SK-N-SH (cell line): Measurements from ENCODE around the gene IMPACT. TPM values are rescaled to one million over a fixed set of nuclear protein-coding genes. Genes with fewer than 3 reads are reported as not detected.

Experiments used
- CTCF ChIA-PET: fragments of 300-600, 350-600 bp; formaldehyde crosslinking; extraction: SDS; loops from one replicate; lab custom pipeline; 2021; lab: Yijun Ruan, JAX
- POLR2A ChIA-PET: fragments of 350-600 bp; sonication (Branson Sonifier 250); formaldehyde crosslinking; extraction: SDS; loops from one replicate; lab custom pipeline; 2020; ENCODE audit warnings: antibody characterized with exemption, inconsistent platforms; lab: Yijun Ruan, JAX
- DNase-seq: peaks from one replicate; pipeline ENCODE4 v3.0.0; 2012
- H2AFZ ChIP-seq: fragments of 200-600 bp; sonication (generic); 2 replicates; pipeline ENCODE4 v1.8.1; 2016; ENCODE audit warnings: antibody characterized with exemption, mild to moderate bottlenecking, low read depth
- H3F3A ChIP-seq: fragments of 200-600 bp; sonication (generic); replicated peaks from 2 replicates; pipeline ENCODE3; 2016; ENCODE audit warnings: antibody characterized with exemption, mild to moderate bottlenecking; ENCODE audit not compliant: insufficient read depth
- H3K27ac ChIP-seq, 2 experiments: fragments of 200-500 bp in 1 of 2; fragments of 200-600 bp in 1 of 2; sonication (Bioruptor generic) in 1 of 2; sonication (generic), shearing (Covaris generic) in 1 of 2; 2 replicates each; pipeline versions ENCODE4 v1.5.1 to v1.6.1; 2014 to 2016; ENCODE audit warnings: low read depth in 2 of 2, inconsistent platforms in 1 of 2, low read length in 1 of 2, mild to moderate bottlenecking in 1 of 2, mixed read lengths in 1 of 2
- H3K27me3 ChIP-seq: fragments of 200-600 bp; sonication (generic), shearing (Covaris generic); 2 replicates; pipeline ENCODE4 v1.6.1; 2016; ENCODE audit warnings: mixed run types; ENCODE audit not compliant: insufficient read depth
- H3K36me3 ChIP-seq, 2 experiments: fragments of 200-500 bp in 1 of 2; fragments of 200-600 bp in 1 of 2; sonication (Bioruptor generic) in 1 of 2; sonication (generic) in 1 of 2; replicated peaks in 1 of 2; 2 replicates each; pipeline versions ENCODE3 to v1.5.1; 2014 to 2016; ENCODE audit warnings: low read length in 1 of 2, mild to moderate bottlenecking in 1 of 2; ENCODE audit not compliant: insufficient read depth in 2 of 2, control insufficient read depth in 1 of 2
- H3K4me1 ChIP-seq, 2 experiments: fragments of 200-500 bp in 1 of 2; fragments of 200-600 bp in 1 of 2; sonication (Bioruptor generic) in 1 of 2; sonication (generic), shearing (Covaris generic) in 1 of 2; 2 replicates each; pipeline versions ENCODE4 v1.5.1 to v1.6.1; 2014 to 2016; ENCODE audit warnings: low read depth in 1 of 2, low read length in 1 of 2, mixed run types in 1 of 2; ENCODE audit not compliant: insufficient read depth in 2 of 2, control insufficient read depth in 1 of 2
- H3K4me2 ChIP-seq: fragments of 200-600 bp; sonication (generic), shearing (Covaris generic); 2 replicates; pipeline ENCODE4 v1.6.1; 2017; ENCODE audit warnings: mixed run types
- H3K4me3 ChIP-seq, 2 experiments: fragments of 200-500 bp in 1 of 2; fragments of 200-600 bp in 1 of 2; sonication (Bioruptor generic) in 1 of 2; sonication (generic), shearing (Covaris generic) in 1 of 2; 2 replicates each; pipeline versions ENCODE4 v1.5.1 to v1.8.1; 2014 to 2016; ENCODE audit warnings: low read depth in 2 of 2, inconsistent platforms in 1 of 2, low read length in 1 of 2, mild to moderate bottlenecking in 1 of 2, mixed read lengths in 1 of 2, moderate library complexity in 1 of 2
- H3K79me2 ChIP-seq: fragments of 200-600 bp; sonication (generic); 2 replicates; pipeline ENCODE4 v1.8.1; 2017; ENCODE audit warnings: mild to moderate bottlenecking; ENCODE audit not compliant: insufficient read depth
- H3K9ac ChIP-seq: fragments of 200-600 bp; sonication (generic); 2 replicates; pipeline ENCODE4 v1.6.1; 2017; ENCODE audit warnings: mixed run types
- H3K9me2 ChIP-seq: fragments of 200-600 bp; sonication (generic); 2 replicates; pipeline ENCODE4 v1.6.1; 2017; ENCODE audit warnings: mixed run types
- H3K9me3 ChIP-seq: fragments of 200-600 bp; sonication (generic); 2 replicates; pipeline ENCODE4 v1.6.1; 2017; ENCODE audit warnings: mixed run types, mild to moderate bottlenecking, moderate library complexity
- H4K20me1 ChIP-seq: fragments of 200-600 bp; sonication (generic); 2 replicates; pipeline ENCODE4 v1.6.1; 2017; ENCODE audit warnings: mild to moderate bottlenecking, mixed run types; ENCODE audit not compliant: insufficient read depth
- CTCF ChIP-seq: fragments of 200-600 bp; sonication (generic); IDR thresholded peaks from 2 replicates; pipeline ENCODE4 v1.6.1; 2017; ENCODE audit warnings: antibody characterized with exemption, mild to moderate bottlenecking, moderate library complexity
- ELF1 ChIP-seq: IDR thresholded peaks from 2 replicates; pipeline ENCODE4 v1.4.0; 2012
- EP300 ChIP-seq, 2 experiments: IDR thresholded peaks; 2 replicates each; pipeline versions ENCODE4 v1.4.0 to v1.6.1; 2012; ENCODE audit warnings: borderline replicate concordance in 1 of 2, low read depth in 1 of 2, low read length in 1 of 2
- FOSL2 ChIP-seq: IDR thresholded peaks from 2 replicates; pipeline ENCODE4 v1.4.0; 2012; ENCODE audit warnings: low read depth, mild to moderate bottlenecking, moderate library complexity, borderline replicate concordance
- FOXJ3 ChIP-seq: sonication (generic); formaldehyde crosslinking; IDR thresholded peaks from 2 replicates; pipeline ENCODE4 v1.5.1; 2020; ENCODE audit warnings: mild to moderate bottlenecking, missing genetic modification reagents
- FOXM1 ChIP-seq: IDR thresholded peaks from 2 replicates; pipeline ENCODE4 v1.4.0; 2012; ENCODE audit warnings: low read depth, mild to moderate bottlenecking
- GABPA ChIP-seq: IDR thresholded peaks from 2 replicates; pipeline ENCODE4 v1.4.0; 2012; ENCODE audit warnings: low read depth, mild to moderate bottlenecking
- MAX ChIP-seq: IDR thresholded peaks from 2 replicates; pipeline ENCODE4 v1.4.0; 2012; ENCODE audit warnings: low read depth
- MEF2A ChIP-seq: IDR thresholded peaks from 2 replicates; pipeline ENCODE4 v1.4.0; 2012; ENCODE audit warnings: low read depth, borderline replicate concordance
- MXI1 ChIP-seq: IDR thresholded peaks from 2 replicates; pipeline ENCODE4 v1.6.1; 2012; ENCODE audit warnings: mild to moderate bottlenecking, low read depth, low read length, improper control_type of control experiment
- RAD21 ChIP-seq: IDR thresholded peaks from 2 replicates; pipeline ENCODE4 v1.6.1; 2012; ENCODE audit warnings: mild to moderate bottlenecking, low read length
- RXRA ChIP-seq: IDR thresholded peaks from 2 replicates; pipeline ENCODE4 v1.4.0; 2012; ENCODE audit warnings: low read depth, mild to moderate bottlenecking, borderline replicate concordance
- SIN3A ChIP-seq: IDR thresholded peaks from 2 replicates; pipeline ENCODE4 v1.6.1; 2012; ENCODE audit warnings: low read depth, mild to moderate bottlenecking, low read length, moderate library complexity, borderline replicate concordance
- SMC3 ChIP-seq: IDR thresholded peaks from 2 replicates; pipeline ENCODE4 v1.6.1; 2012; ENCODE audit warnings: low read depth, low read length, improper control_type of control experiment
- TCF12 ChIP-seq: IDR thresholded peaks from 2 replicates; pipeline ENCODE4 v1.4.0; 2012
- TEAD4 ChIP-seq: IDR thresholded peaks from 2 replicates; pipeline ENCODE4 v1.4.0; 2012; ENCODE audit warnings: mild to moderate bottlenecking, borderline replicate concordance; ENCODE audit not compliant: insufficient read depth
- USF2 ChIP-seq: fragments of 150-350 bp; IDR thresholded peaks from 2 replicates; pipeline ENCODE4 v1.6.1; 2017; ENCODE audit warnings: antibody characterized with exemption, low read length, low read depth, borderline replicate concordance
- ZBTB33 ChIP-seq: IDR thresholded peaks from 2 replicates; pipeline ENCODE4 v1.4.0; 2012; ENCODE audit warnings: low read depth, borderline replicate concordance
- WGBS: methylation state at CpG from one replicate; pipeline ENCODE4 v1.1.6; 2017; ENCODE audit warnings: low lambda C conversion rate; 5-methylcytosine and 5-hydroxymethylcytosine counted together
- polyA plus RNA-seq, 3 experiments: library from polyadenylated mRNA; depleted of rRNA; stranded (reverse); fragments of >200 nt; gene quantifications; 2 replicates each; pipeline ENCODE4 v1.2.3, GENCODE V29; 2012

The IMPACT gene
- polyA plus RNA-seq, 1 of the 3 experiments (the other 2 are of a cell fraction), result 13.0 TPM

- Histone ChIP-seq H3K36me3 (no peaks in the 10 kb centered on the region), H3K4me3 (no peak overlapping the region), H2AFZ (no peak overlapping the region), H3K27me3 (no peaks in the 10 kb centered on the region; the same call in 1 of the 2 replicates), H3K9ac (no peak overlapping the region), H3F3A (peaks cover 7% of the 10 kb centered on the region), H3K9me2 (no peaks in the 10 kb centered on the region), H3K79me2 (no peaks in the 10 kb centered on the region), H3K4me2 (no peak overlapping the region), H4K20me1 (no peaks in the 10 kb centered on the region), H3K9me3 (no peaks in the 10 kb centered on the region), H3K27ac (no peak overlapping the region), H3K4me1 (peaks cover 0 to 5% of the 10 kb centered on the region in 2 experiments; a peak in 2 of 4 replicates)
- CTCF ChIA-PET, result interaction anchor here (0.6 to 2.1 kb wide), 2 partner anchors 20 to 44 kb away, joined by 3 to 6 read pairs; no protein-coding TSS in a partner anchor
- POLR2A ChIA-PET, result no interaction called here
- no peak for TF ChIP-seq ZBTB33
- TF ChIP-seq RAD21, result no peak
- no peak for TF ChIP-seq ELF1
- TF ChIP-seq SMC3, result no peak
- TF ChIP-seq MEF2A, result no peak
- no peak for TF ChIP-seq EP300 (IDR thresholded peaks at IDR 0.05; ENCODE audit: borderline replicate concordance in 1 of 2, low read depth in 1 of 2, low read length in 1 of 2)
- no peak for TF ChIP-seq GABPA
- TF ChIP-seq RXRA, result no peak
- no peak for TF ChIP-seq FOXJ3
- TF ChIP-seq USF2, result no peak
- TF ChIP-seq CTCF, result no peak
- DNase-seq, result no peak
- WGBS, result 92% methylated on average over 5 of the region's 5 CpGs
These were observed 23.4 kb upstream of the IMPACT start for GRCh38 chr18:24403076-24403475.

GRCh38 chr18:24404591-24404990, 21.9 kb upstream of the IMPACT start:
- Histone ChIP-seq H3K79me2 (no peaks in the 10 kb centered on the region), H3K4me1 (no peaks in the 10 kb centered on the region), H3K9ac (no peak overlapping the region), H3F3A (no peaks in the 10 kb centered on the region), H3K36me3 (no peaks in the 10 kb centered on the region), H3K27ac (no peak overlapping the region), H3K4me2 (no peak overlapping the region), H3K9me2 (no peaks in the 10 kb centered on the region), H3K27me3 (peaks cover 6% of the 10 kb centered on the region; the same call in 1 of the 2 replicates), H2AFZ (no peak overlapping the region), H4K20me1 (no peaks in the 10 kb centered on the region), H3K9me3 (no peaks in the 10 kb centered on the region), H3K4me3 (no peak overlapping the region)
- DNase-seq, result no peak
- ChIA-PET POLR2A (no interaction called here), CTCF (interaction anchor here (1.2 to 2.1 kb wide), 2 partner anchors 12 to 45 kb away, joined by 3 to 6 read pairs; no protein-coding TSS in a partner anchor)
- whole genome bisulfite sequencing, result 70% methylated on average over 3 of the region's 3 CpGs
- TF ChIP-seq SIN3A (no peak), USF2 (no peak), EP300 (IDR thresholded peaks at IDR 0.05; ENCODE audit: borderline replicate concordance in 1 of 2, low read depth in 1 of 2, low read length in 1 of 2) (no peak), MXI1 (no peak), TCF12 (no peak), TEAD4 (no peak), FOSL2 (no peak), MAX (no peak), CTCF (no peak), FOXM1 (no peak)
